Natural killer cell (primary cell): Measurements from ENCODE around the gene LORICRIN. TPM values are rescaled to one million over a fixed set of nuclear protein-coding genes. Genes with fewer than 3 reads are reported as not detected.

Source experiments
- ATAC-seq, 3 donors: fragments of 150-1000 bp in 2 of 3; fragments of 200-7000 bp in 1 of 3; cut with Tn5 transposase; 1 replicate in 1 of 3; 2 replicates in 2 of 3; pipeline ENCODE4 v1.10.0; 2021; ENCODE audit warnings: mild to moderate bottlenecking in 2 of 3, moderate library complexity in 2 of 3
- DNase-seq, 2 donors: peaks; one replicate each; pipeline versions ENCODE4 v3.0.0 to v3.0.0-alpha.2; 2013 to 2021; ENCODE audit warnings: mixed read lengths in 1 of 2
- H3K27ac ChIP-seq: one replicate; pipeline ENCODE4 v1.5.1; 2013; ENCODE audit warnings: mild to moderate bottlenecking, low read length
- H3K27me3 ChIP-seq: one replicate; pipeline ENCODE4 v1.6.1; 2013; ENCODE audit warnings: low read length; ENCODE audit not compliant: control insufficient read depth, insufficient read depth
- H3K36me3 ChIP-seq: one replicate; pipeline ENCODE4 v1.6.1; 2013; ENCODE audit warnings: low read length; ENCODE audit not compliant: control insufficient read depth, insufficient read depth
- H3K4me1 ChIP-seq: one replicate; pipeline ENCODE4 v1.6.1; 2013; ENCODE audit warnings: low read length; ENCODE audit not compliant: control insufficient read depth, insufficient read depth
- H3K4me3 ChIP-seq: one replicate; pipeline ENCODE4 v1.5.1; 2013; ENCODE audit warnings: low read length
- H3K9me3 ChIP-seq: one replicate; pipeline ENCODE4 v1.6.1; 2013; ENCODE audit warnings: low read length; ENCODE audit not compliant: control insufficient read depth, insufficient read depth
- H3K27ac Mint-ChIP-seq, 2 donors: one replicate each; pipeline ENCODE4 v1.8.0; 2022; ENCODE audit warnings: mild to moderate bottlenecking in 2 of 2, mixed read lengths in 2 of 2, moderate library complexity in 1 of 2
- H3K27me3 Mint-ChIP-seq, 2 donors: one replicate each; pipeline ENCODE4 v1.8.0; 2022; ENCODE audit warnings: low read depth in 2 of 2, mixed read lengths in 2 of 2
- H3K36me3 Mint-ChIP-seq: one replicate; pipeline ENCODE4 v1.8.0; 2022; ENCODE audit warnings: mixed read lengths
- H3K4me1 Mint-ChIP-seq, 2 donors: one replicate each; pipeline ENCODE4 v1.8.0; 2022; ENCODE audit warnings: mixed read lengths in 2 of 2
- H3K4me3 Mint-ChIP-seq: one replicate; pipeline ENCODE4 v1.8.0; 2022; ENCODE audit warnings: mild to moderate bottlenecking, moderate library complexity, mixed read lengths
- H3K9me3 Mint-ChIP-seq, 2 donors: one replicate each; pipeline ENCODE4 v1.8.0; 2022; ENCODE audit warnings: mixed read lengths in 2 of 2
- WGBS: methylation state at CpG from one replicate; pipeline ENCODE4 v1.1.7; 2013; ENCODE audit warnings: missing lambda C conversion rate; ENCODE audit not compliant: insufficient coverage; 5-methylcytosine and 5-hydroxymethylcytosine counted together
- intact Hi-C: fragments of 100-400 bp; cut with micrococcal nuclease; formaldehyde crosslinking; loops from one replicate; pipeline ENCODE4 v1.14.2; 2022
- total RNA-seq, 4 donors: library from RNA; stranded (reverse); fragments of 120-200 nt in 1 of 4; gene quantifications; one replicate each; pipeline versions ENCODE4 v1.2.3 to v1.2.4, GENCODE V29; 2013 to 2022
- TF ChIP-seq, protein P1 (sequence below): fragments of 200-600 bp; IDR thresholded peaks from one replicate; pipeline ENCODE4 v1.8.0; 2022; ENCODE audit warnings: antibody characterized with exemption

LORICRIN gene
- total RNA-seq, 3 donors from 2014 or later (not counting 1 experiment from before 2014, with no cell fraction given) = not detected

DNA sequence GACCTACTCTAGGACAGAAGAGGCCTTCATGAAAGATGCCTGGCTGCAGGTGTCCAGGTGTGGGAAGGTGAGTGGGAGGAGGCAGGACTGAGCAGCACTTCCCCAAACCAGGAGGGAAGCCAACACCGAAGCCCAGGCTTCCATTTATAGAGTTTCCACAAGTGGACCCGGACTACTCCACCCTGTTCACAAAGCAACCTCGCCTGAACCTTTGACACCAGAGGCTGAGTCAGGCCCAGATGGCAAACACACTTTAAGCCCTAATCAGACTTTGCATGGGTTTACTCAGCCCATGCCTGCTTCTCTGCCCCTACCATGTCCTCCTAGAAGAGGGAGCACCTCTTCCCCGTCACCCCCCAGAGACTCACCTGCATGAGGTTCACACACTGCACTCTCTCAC is 28.1 kb upstream of the LORICRIN start:
- intact Hi-C loops = no loop called here
- peaks cover 14 to 17% of the 10 kb centered on the region in 2 donors for H3K27me3 Mint-ChIP-seq
- no peak overlapping the region for H3K4me3 Mint-ChIP-seq
- H3K9me3 ChIP-seq = no peaks in the 10 kb centered on the region
- TF ChIP-seq, protein P1, sequence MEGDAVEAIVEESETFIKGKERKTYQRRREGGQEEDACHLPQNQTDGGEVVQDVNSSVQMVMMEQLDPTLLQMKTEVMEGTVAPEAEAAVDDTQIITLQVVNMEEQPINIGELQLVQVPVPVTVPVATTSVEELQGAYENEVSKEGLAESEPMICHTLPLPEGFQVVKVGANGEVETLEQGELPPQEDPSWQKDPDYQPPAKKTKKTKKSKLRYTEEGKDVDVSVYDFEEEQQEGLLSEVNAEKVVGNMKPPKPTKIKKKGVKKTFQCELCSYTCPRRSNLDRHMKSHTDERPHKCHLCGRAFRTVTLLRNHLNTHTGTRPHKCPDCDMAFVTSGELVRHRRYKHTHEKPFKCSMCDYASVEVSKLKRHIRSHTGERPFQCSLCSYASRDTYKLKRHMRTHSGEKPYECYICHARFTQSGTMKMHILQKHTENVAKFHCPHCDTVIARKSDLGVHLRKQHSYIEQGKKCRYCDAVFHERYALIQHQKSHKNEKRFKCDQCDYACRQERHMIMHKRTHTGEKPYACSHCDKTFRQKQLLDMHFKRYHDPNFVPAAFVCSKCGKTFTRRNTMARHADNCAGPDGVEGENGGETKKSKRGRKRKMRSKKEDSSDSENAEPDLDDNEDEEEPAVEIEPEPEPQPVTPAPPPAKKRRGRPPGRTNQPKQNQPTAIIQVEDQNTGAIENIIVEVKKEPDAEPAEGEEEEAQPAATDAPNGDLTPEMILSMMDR = no peak
- H3K27me3 ChIP-seq = no peaks in the 10 kb centered on the region
- H3K9me3 Mint-ChIP-seq = no peaks in the 10 kb centered on the region
- peaks cover 6% of the 10 kb centered on the region for H3K4me1 ChIP-seq
- H3K4me3 ChIP-seq = no peak overlapping the region
- no peaks in the 10 kb centered on the region for H3K4me1 Mint-ChIP-seq
- no peaks in the 10 kb centered on the region for H3K36me3 ChIP-seq
- H3K27ac Mint-ChIP-seq = no peak overlapping the region
- ATAC-seq (no peak), DNase-seq (no peak)
- H3K27ac ChIP-seq = no peak overlapping the region
- no peaks in the 10 kb centered on the region for H3K36me3 Mint-ChIP-seq
- WGBS = 80% methylated on average over 4 of the region's 4 CpGs

- DNase-seq (no peak), ATAC-seq (no peak)
- intact Hi-C loops = no loop called here
- WGBS = 23% methylated on average over 2 of the region's 2 CpGs
- Histone ChIP-seq H3K4me3 (no peak overlapping the region), H3K4me1 (peaks cover 6% of the 10 kb centered on the region), H3K27me3 (no peaks in the 10 kb centered on the region), H3K27ac (no peak overlapping the region), H3K9me3 (no peaks in the 10 kb centered on the region), H3K36me3 (no peaks in the 10 kb centered on the region)
- TF ChIP-seq, protein P1 = no peak
- no peaks in the 10 kb centered on the region for H3K9me3 Mint-ChIP-seq
- peaks cover 14 to 17% of the 10 kb centered on the region in 2 donors for H3K27me3 Mint-ChIP-seq
- H3K4me3 Mint-ChIP-seq = no peak overlapping the region
- no peaks in the 10 kb centered on the region for H3K36me3 Mint-ChIP-seq
- H3K4me1 Mint-ChIP-seq = no peaks in the 10 kb centered on the region
- H3K27ac Mint-ChIP-seq = no peak overlapping the region
Observed at GRCh38 chr1:153231785-153232184, 27.7 kb upstream of the LORICRIN start.

DNA sequence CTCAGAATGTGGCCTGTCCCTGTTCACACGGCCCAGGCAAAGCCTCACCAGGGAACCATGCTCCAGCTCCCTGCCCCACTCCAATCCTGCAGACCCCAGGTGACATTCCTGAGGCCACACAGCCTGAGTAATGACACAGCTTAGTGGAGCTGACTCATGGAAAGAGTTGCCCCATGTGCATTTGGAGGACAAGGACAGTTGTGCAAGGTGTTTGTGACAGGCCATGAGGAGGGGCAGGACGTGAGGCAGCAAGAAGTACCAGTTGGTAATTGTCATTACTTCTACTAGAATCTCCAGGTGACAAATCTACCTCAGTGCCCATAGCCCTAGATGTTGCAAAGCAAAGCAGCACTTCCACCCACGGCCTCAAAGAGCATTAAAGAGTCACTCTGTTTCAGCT is 26.9 kb upstream of the LORICRIN start:
- intact Hi-C loops = no loop called here

DNA sequence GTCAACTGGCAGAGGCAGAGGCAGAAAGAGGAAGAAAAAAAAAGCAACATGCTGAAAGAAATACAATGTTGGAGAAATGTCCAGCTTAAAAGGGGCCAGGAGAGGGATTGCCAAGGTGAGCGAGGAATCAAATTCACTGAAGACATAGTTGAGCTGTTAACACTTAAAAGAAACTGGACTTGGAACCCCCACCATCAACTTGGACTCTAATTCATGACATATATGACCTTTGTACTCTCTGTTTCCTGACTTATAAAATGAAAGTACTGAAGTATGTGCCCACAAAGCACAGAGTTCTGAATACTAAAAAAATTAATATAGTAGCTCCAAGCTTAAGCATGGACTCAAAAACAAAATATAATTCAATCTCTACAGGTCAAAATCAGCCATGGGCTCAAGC is 26.0 kb upstream of the LORICRIN start:
- H3K27me3 ChIP-seq = no peaks in the 10 kb centered on the region
- H3K4me3 Mint-ChIP-seq = no peak overlapping the region

More for the DNA sequence above, 26.9 kb upstream of the LORICRIN start:
- Histone ChIP-seq H3K27me3 (no peaks in the 10 kb centered on the region), H3K27ac (no peak overlapping the region), H3K4me1 (peaks cover 6% of the 10 kb centered on the region), H3K9me3 (no peaks in the 10 kb centered on the region), H3K4me3 (no peak overlapping the region), H3K36me3 (no peaks in the 10 kb centered on the region)
- TF ChIP-seq, protein P1 = no peak
- Mint-ChIP-seq H3K27me3 (peaks cover 14 to 17% of the 10 kb centered on the region in 2 donors), H3K9me3 (no peaks in the 10 kb centered on the region), H3K4me3 (no peak overlapping the region), H3K4me1 (no peaks in the 10 kb centered on the region), H3K36me3 (no peaks in the 10 kb centered on the region), H3K27ac (no peak overlapping the region)
- ATAC-seq (peak in 1 of 3 donors; percentile 24), DNase-seq (no peak)
- WGBS = 59% methylated on average over 3 of the region's 3 CpGs

More for the DNA sequence above, 26.0 kb upstream of the LORICRIN start:
- no peak for DNase-seq
- Mint-ChIP-seq H3K27ac (no peak overlapping the region), H3K9me3 (no peaks in the 10 kb centered on the region), H3K36me3 (no peaks in the 10 kb centered on the region), H3K27me3 (peaks cover 19 to 20% of the 10 kb centered on the region in 2 donors), H3K4me1 (no peaks in the 10 kb centered on the region)
- 80% methylated on average over 1 of the region's 1 CpG for WGBS
- no peak overlapping the region for H3K4me3 ChIP-seq
- no peak for ATAC-seq
- intact Hi-C loops = no loop called here
- H3K27ac ChIP-seq = no peak overlapping the region
- TF ChIP-seq, protein P1 = no peak
- peaks cover 6% of the 10 kb centered on the region for H3K4me1 ChIP-seq
- no peaks in the 10 kb centered on the region for H3K36me3 ChIP-seq
- H3K9me3 ChIP-seq = no peaks in the 10 kb centered on the region
